NCI-H2107 treated with DMSO at 0.1 percent for 48 hours (cell line): Measurements from ENCODE around the gene PCNX3.
A peak's percentile ranks its signal among the peaks of the same experiment; 100 is the strongest.

Source experiments
- DNase-seq: peaks from one replicate; lab custom pipeline; 2025; ENCODE audit not compliant: unreplicated experiment; lab: John Stamatoyannopoulos, UW

Gene PCNX3

DNA sequence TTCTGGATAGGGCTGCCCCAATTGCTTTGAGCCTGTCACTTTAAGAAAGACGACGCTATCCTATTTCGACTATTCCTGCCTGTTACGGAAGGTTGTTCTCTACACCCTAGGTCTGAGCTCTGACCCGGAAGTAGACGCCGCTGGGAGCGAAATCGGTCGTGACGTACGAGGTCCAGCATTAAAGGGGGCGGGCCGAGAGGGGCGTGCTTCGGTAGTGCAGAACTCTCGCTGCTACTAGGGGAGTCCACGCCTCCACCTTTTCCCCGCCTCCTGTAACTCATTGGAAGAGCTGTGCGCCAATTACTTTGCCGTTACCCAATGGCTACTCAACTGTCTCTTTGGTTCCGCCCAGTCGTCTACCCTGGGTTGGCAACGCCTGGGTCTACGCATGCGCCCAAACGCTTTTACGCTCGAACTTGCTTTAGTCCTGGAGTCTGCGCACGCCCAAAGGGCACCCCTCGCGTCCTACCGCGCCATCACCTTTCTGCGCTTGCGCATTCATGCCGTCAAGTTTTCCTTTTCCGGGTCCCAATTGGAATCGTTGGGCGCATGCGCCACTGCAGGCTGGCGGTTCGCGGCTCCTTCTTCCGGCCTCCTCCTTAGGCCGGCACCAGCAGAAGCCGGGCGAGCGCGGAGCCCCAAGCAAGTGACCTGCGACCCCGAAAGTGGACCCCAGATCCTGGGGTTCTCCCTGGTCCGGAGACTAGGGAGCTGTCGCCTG, at the start of gene PCNX3:
Gene PCNX3, plus strand, starts transcription at position 548 of the 721 bp plus-strand sequence. CDS start 536 bp downstream, outside the sequence.
- DNase-seq, result peak; percentile 100

DNA sequence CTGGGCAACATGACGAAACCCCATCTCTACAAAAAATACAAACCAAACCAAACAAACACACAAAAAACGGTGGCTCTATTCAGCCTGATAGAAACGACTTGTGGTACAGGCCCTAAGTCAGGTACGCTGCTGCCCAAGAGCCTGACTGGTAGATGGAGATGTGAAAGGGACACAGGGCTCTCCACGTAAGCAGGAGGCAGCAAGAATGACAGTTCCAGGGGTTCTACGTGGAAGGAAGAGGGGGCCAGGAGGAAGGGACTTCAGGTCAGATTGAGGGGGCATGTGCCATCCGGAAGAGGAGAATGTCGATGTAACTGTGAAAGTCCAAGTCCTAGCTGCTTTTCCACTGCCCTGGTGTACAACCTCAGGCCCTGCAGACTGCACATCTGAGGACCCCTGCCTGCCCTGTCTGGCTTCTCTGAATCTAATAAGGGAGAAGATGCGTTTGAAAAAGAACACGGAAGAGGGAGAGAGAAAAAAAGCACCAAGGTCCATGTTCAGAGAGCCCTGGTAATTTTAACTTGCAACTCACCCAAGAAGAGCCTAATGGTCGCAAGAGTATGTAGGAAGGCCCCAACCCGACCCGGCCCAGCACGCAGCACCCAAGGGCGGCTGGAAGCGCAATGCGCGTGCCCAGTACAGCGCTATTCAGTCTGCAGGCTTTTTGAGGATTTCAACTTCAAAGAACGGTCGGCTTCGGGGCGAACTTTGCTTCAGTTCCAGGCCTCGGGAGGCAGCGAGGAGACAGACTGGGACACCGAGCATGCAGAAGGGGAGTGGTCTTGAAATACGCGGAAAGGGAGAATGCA, 46.2 kb upstream of the PCNX3 start:
- no peak for DNase-seq

- peak; percentile 62 for DNase-seq
Observed at GRCh38 chr11:65569973-65570918, 45.3 kb upstream of the PCNX3 start, which contains the start of gene ZNRD2. ZNRD2 (plus strand) TSS chr11:65570477; CDS start chr11:65570492, 15 bp downstream.

DNA sequence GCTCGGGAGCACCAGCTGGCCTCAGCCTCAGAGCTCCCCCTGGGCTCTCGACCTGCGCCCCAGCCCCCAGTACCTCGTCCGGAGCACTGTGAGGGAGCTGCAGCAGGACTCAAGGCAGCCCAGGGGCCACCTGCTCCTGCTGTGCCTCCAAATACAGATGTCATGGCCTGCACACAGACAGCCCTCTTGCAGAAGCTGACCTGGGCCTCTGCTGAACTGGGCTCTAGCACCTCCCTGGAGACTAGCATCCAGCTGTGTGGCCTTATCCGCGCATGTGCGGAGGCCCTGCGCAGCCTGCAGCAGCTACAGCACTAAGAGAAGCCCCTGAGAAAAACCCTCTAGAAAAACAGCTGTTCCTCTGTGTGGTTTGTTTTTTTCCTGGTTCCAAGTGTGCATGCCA, 44.2 kb upstream of the PCNX3 start:
- DNase-seq, result no peak

- DNase-seq, result peak; percentile 35
Observed at GRCh38 chr11:65571940-65572339, 43.6 kb upstream of the PCNX3 start.

DNA sequence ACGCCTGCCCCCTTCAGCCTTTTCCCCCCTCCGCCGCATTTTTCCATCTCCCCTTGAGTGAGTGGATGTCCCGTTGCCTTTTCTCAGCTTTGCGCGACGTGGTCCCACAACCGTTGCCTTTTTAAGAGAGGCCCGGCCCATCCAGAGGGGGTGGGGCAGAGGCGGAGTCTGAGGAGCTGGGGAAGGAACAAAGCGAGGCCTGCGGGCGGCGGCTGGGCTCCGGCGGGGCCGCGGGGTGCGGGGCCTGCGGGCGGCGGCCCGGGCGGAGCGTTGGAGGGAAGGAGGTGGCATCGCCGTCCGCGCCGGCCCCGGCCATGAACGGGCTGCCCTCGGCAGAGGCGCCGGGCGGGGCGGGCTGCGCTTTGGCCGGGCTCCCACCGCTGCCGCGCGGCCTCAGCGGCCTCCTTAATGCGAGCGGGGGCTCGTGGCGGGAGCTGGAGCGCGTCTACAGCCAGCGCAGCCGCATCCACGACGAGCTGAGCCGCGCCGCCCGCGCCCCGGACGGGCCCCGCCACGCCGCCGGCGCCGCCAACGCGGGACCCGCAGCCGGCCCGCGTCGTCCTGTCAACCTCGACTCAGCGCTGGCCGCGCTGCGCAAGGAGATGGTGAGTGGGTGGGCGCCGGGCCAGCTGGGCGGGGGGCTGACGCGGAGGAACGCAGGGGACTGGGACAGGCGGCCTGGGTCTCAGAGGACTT, 43.1 kb upstream of the PCNX3 start, which contains the start of gene FAM89B:
Gene FAM89B, plus strand, starts transcription at position 183 of the 696 bp plus-strand sequence. Its CDS starts 132 bp downstream, at position 315.
- peak; percentile 63 for DNase-seq

GRCh38 chr11:65573391-65574079, 42.0 kb upstream of the PCNX3 start:
- no peak for DNase-seq

DNA sequence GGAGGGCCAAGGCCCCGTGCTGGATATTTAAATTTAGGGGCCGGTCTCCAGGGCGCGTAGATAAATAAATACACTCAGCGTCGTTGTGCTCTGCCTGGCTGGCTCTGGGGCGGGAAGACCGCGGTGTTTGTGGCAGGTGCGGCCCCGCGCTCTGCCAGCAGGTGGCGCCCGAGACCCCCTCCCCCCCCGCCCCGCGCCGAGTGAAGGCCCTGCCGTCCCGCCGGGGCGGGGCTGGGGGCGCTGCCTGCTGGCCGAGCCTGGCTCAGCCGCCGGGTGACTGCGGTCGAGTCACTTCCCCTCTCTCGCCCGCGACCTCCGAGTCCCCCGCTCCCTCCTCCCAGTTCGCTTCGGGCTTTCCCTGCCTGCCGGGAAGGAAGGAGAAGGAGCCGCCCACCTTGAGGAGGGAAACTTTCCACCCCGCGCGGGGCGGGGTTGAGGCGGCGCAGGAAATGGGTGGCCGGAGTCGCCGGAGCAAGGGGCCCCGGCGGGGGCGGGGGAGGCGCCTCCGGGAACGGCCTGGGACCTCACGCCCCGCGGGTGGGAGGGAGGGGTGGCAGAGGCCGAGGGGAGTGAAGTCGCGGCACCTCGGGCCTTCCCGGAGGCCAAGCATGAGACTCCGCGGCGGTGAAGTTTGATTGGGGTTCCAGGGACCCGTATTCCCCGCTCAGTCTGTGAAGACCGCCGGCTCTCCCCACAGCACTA, 41.3 kb upstream of the PCNX3 start:
- peak; percentile 51 for DNase-seq

DNA sequence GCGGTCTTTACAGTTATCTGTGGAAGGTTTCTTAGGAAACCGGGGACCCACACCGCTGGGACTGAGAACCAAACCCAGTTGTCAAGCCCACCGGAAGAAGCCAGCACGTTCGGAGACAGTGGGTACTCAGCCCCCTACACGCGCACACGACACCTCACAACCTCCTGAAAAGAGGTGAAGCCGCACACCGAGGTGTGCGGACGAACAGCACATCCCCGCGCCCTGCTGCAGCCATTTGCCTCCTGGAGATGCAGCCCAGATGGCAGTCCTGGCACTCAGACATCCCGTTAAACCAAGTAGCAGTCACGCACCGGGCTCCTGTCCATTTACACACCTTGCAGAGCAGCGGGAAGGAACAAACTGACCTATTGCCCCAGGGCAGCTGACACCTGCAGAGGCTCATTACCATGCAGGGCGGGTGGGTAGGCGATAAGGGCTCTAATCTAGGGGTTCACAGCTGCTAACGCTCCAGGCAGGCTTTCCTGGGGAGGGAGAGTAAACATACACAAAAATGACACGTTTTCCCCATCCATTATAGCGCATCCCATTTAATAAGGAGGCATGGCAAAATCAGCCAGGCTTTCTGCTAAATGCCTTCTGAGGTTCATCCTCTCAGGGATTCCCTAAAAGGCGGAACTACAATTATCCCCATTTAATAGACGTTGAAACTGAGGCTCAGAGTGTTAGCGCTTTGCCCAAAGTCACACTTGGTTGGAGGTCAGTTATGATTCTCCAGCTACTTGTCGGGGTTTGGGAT, 40.6 kb upstream of the PCNX3 start:
- DNase-seq, result no peak

GRCh38 chr11:65575568-65576231, 39.9 kb upstream of the PCNX3 start, which contains the start of gene EHBP1L1:
EHBP1L1 (plus strand) TSS chr11:65576053; CDS start chr11:65576303, 250 bp downstream.
- DNase-seq, result no peak

DNA sequence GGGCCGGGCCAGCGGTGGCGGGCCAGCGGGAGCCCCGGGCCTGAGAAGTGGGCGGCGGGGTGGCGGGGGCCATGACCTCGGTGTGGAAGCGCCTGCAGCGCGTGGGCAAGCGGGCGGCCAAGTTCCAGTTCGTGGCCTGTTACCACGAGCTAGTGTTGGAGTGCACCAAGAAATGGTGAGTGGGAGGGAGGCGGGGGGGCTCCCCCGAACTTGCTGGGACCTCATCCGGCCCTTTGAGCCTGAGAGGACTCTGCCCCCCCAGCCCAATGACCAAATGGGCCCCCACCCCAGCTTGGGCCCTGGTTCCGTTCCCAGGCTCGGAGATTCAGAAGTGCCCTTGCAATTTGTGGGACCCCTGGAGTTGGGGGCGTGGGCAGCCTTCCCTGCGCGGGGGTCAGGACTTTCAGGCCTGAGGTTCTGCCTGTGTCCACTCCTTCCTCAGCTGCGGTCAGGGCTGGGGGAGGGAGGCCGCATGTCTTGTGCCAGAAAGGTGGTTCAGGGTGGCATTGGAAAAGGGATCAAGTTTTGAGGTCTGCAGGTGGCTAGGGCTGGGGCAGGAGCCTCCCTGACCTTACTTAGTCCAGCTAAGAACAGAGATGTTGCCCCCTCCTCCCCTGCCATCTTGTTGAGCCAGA, 39.2 kb upstream of the PCNX3 start:
- no peak for DNase-seq

DNA sequence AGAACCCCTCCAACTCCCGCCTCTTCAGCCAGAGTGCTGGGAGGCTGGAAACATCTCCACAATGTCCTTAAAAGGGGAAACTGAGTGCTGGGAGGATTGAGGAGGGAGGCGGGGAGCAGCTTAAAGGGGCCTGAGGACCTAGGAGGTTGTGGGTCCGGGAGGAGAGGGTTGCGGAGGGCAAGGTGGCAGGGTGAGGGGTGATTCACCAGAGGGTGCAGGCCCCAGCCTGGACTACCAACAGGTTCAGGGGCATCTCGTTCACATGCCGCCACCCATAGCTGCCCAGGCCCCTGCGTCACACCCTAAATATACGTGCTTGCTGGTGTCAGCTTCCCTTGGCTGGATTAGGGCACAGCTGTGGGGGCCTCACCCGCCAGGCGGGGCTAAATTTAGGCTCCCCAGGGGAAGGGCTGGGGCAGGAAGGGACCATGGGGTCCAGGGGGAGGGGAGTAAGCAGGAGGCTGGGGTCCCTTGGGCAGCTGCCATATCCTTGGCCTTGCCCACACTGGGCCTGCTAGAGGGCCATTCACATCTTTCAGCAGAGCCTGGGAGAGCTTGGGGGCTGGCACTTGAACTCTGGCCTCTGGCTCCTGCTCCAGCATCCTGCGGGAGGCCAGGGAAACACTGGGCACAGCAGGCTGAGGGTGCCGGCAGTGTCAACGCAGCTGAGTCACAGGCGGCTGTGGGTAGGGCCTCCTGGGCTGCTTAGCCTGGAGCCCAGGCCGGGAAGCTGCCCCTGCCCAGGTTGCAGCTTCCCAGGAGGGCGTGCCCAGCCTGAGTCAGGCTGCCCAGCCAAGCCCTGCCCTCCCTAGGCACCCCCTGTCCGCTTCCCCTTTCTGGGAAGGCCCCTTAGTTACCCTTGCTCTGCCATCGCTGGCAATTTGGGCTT, 38.5 kb upstream of the PCNX3 start:
- DNase-seq, result no peak

GRCh38 chr11:65577756-65578109, 37.8 kb upstream of the PCNX3 start:
- no peak for DNase-seq

GRCh38 chr11:65578134-65578533, 37.4 kb upstream of the PCNX3 start:
- DNase-seq, result no peak

DNA sequence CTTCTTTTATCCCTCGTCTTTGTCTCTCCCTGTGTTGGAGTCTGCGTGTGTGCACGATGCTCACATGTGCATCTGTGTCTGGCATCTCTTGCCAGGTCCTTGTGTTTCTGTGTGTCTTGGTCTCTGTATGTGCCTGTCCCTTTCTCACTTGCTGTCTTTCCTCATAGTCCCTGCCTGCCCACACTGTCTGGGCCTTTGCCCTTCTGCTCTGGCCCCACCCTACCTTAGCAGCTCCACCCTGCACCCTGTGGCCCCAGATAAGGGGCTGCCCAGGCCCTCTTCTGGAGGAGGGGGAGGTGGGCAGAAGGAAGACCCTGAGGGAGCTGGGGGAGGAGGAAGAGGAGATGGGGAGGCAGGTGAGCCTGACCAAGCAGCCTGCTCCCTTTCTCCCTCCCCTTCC, 36.9 kb upstream of the PCNX3 start:
- DNase-seq, result no peak

DNA sequence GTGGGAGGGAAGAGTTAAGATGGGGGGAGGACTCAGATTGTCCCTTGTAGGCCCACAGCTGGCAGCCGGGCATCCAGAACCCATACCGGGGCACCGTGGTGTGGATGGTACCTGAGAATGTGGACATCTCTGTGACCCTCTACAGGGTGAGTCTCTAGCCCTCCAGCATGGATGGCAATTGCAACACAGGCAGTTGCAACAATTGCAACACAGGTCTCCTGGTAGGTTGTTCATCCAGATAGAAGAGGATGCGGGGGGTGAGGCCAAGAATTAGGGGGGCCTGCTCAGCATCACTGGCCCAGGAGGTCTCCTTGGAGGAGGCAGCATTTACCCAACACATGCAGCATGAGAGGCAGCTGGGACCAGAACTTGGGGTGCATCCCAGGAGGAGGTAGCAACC, 36.3 kb upstream of the PCNX3 start:
- no peak for DNase-seq
